ENCODE results near the gene PDE5A. TPM values are rescaled to one million over a fixed set of nuclear protein-coding genes. Genes with fewer than 3 reads are reported as not detected.

Gene PDE5A
- polyA plus RNA-seq, 3 donors, result 0.80 to 0.82 TPM; not detected in 1

DNA sequence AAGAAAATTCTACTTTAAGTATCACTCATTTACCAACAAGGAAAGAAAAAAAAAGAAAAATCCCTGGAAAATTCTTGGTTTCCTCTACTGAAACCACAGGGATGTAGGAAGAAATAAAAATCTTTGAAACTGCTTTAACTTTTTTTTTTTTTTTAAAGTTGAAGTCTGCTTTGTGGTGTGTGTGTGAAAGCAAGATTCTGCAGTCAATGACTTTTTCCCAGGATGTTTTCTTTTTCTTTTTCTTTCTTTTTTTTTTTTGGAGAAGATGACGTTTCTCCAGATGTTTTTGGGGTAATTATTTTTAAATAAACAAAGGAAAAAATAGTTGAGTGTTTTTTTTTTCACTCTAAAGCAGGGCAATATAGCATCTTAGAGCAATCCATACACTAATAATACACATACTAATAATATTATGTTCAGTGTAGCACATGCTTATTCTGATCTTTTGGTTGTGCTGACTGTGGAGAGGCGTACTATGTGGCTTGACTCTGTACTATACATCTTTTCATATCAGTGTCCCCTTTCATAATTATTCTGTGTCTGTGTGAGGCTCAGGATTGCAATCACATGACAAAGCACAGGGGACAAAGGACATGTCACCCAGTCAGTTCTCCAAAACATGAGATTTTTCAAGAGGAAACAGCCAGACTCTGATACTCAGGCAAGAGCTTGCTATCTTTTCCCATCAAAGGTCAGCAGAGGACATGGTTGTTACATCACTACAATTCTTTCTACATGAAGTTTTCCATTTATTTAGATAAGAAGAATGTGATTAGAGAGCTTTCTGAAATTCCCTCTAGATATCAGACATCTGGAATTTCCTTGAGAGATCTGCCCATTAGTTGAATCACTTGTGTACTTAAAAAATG, 111.0 kb downstream of the PDE5A start:
- TF ChIP-seq, protein P1, sequence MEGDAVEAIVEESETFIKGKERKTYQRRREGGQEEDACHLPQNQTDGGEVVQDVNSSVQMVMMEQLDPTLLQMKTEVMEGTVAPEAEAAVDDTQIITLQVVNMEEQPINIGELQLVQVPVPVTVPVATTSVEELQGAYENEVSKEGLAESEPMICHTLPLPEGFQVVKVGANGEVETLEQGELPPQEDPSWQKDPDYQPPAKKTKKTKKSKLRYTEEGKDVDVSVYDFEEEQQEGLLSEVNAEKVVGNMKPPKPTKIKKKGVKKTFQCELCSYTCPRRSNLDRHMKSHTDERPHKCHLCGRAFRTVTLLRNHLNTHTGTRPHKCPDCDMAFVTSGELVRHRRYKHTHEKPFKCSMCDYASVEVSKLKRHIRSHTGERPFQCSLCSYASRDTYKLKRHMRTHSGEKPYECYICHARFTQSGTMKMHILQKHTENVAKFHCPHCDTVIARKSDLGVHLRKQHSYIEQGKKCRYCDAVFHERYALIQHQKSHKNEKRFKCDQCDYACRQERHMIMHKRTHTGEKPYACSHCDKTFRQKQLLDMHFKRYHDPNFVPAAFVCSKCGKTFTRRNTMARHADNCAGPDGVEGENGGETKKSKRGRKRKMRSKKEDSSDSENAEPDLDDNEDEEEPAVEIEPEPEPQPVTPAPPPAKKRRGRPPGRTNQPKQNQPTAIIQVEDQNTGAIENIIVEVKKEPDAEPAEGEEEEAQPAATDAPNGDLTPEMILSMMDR (IDR thresholded peaks at IDR 0.05), result no peak
- Mint-ChIP-seq H3K27ac (peak overlapping the region in 2 of 7 donors; percentile 1 to 11), H3K36me3 (peaks cover 26 to 34% of the 10 kb centered on the region in 2 donors), H3K9me3 (no peaks in the 10 kb centered on the region), H3K27me3 (ENCODE audit: low read depth in 3 of 3) (no peaks in the 10 kb centered on the region), H3K4me1 (no peaks in the 10 kb centered on the region), H3K4me3 (no peak overlapping the region)
- Histone ChIP-seq H2AFZ (ENCODE audit: insufficient read depth, low read depth, low read length, poor library complexity, severe bottlenecking) (no peak overlapping the region), H3K9me3 (replicated peaks in 1 of 2; ENCODE audit: control insufficient read depth in 1 of 2, insufficient read depth in 1 of 2, low read length in 2 of 2) (no peaks in the 10 kb centered on the region), H3K4me1 (ENCODE audit: control insufficient read depth in 1 of 2, insufficient read depth in 2 of 2, low read length in 2 of 2) (no peaks in the 10 kb centered on the region), H3K36me3 (replicated peaks in 1 of 2; ENCODE audit: control insufficient read depth in 1 of 2, insufficient read depth in 2 of 2, low read length in 2 of 2) (peaks cover 45 to 94% of the 10 kb centered on the region in 2 donors), H3K9ac (ENCODE audit: insufficient read depth, low read length, poor library complexity, severe bottlenecking) (no peak overlapping the region), H3K4me3 (replicated peaks in 1 of 3; ENCODE audit: low read depth in 2 of 3, low read length in 3 of 3) (no peak overlapping the region), H3K79me2 (ENCODE audit: insufficient read depth, low read length) (no peaks in the 10 kb centered on the region), H4K20me1 (ENCODE audit: insufficient read depth, low read length) (no peaks in the 10 kb centered on the region), H3K27me3 (ENCODE audit: control insufficient read depth in 2 of 2, insufficient read depth in 2 of 2, low read length in 2 of 2) (no peaks in the 10 kb centered on the region), H3K4me2 (replicated peaks; ENCODE audit: extremely low read depth, low read length, poor library complexity, severe bottlenecking) (no peak overlapping the region), H3K27ac (ENCODE audit: low read depth in 1 of 2, low read length in 2 of 2) (no peak overlapping the region)
- DNase-seq, result no peak
- no CpG with 5 or more reads among the region's 2 CpGs for WGBS (ENCODE audit: insufficient coverage)
- intact Hi-C loops (cut with micrococcal nuclease), result no loop called here

DNA sequence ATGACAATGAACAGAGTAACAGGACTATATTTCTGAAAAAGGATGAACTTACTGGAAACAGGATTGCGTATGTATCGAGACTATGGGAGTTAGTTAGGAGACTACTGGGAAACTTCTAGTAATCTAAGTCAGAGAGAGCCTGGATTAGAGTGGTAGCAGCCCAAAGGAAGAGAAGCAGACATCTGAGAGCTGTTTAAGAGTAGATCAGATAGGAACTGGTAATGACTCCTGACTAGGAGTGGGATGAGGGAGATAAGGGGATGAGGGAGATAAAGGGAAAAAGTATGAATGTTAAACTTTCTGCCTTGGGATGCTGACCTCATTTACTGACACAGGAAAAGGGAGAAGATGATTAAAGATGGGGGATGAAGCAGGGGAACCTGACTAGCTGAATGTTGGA, 116.2 kb downstream of the PDE5A start:
- TF ChIP-seq, protein P1 (IDR thresholded peaks at IDR 0.05), result no peak
- H3K9ac ChIP-seq (ENCODE audit: insufficient read depth, low read length, poor library complexity, severe bottlenecking), result no peak overlapping the region
- no peaks in the 10 kb centered on the region for H3K9me3 Mint-ChIP-seq
- DNase-seq, result no peak
- H3K4me1 ChIP-seq (ENCODE audit: control insufficient read depth in 1 of 2, insufficient read depth in 2 of 2, low read length in 2 of 2), result no peaks in the 10 kb centered on the region
- no peaks in the 10 kb centered on the region for H3K27me3 Mint-ChIP-seq (ENCODE audit: low read depth in 3 of 3)
- H4K20me1 ChIP-seq (ENCODE audit: insufficient read depth, low read length), result no peaks in the 10 kb centered on the region
- H3K27ac ChIP-seq (ENCODE audit: low read depth in 1 of 2, low read length in 2 of 2), result no peak overlapping the region
- H3K36me3 Mint-ChIP-seq, result peaks cover 22 to 26% of the 10 kb centered on the region in 2 donors
- H3K4me3 Mint-ChIP-seq, result no peak overlapping the region
- no peak overlapping the region for H3K4me2 ChIP-seq (replicated peaks; ENCODE audit: extremely low read depth, low read length, poor library complexity, severe bottlenecking)
- 100% methylated on average over 2 of the region's 2 CpGs for whole genome bisulfite sequencing (ENCODE audit: insufficient coverage)
- no peak overlapping the region for H3K27ac Mint-ChIP-seq
- no peak overlapping the region for H2AFZ ChIP-seq (ENCODE audit: insufficient read depth, low read depth, low read length, poor library complexity, severe bottlenecking)
- no peaks in the 10 kb centered on the region for H3K79me2 ChIP-seq (ENCODE audit: insufficient read depth, low read length)
- H3K36me3 ChIP-seq (replicated peaks in 1 of 2; ENCODE audit: control insufficient read depth in 1 of 2, insufficient read depth in 2 of 2, low read length in 2 of 2), result peaks cover 39 to 52% of the 10 kb centered on the region in 2 donors
- H3K4me1 Mint-ChIP-seq, result no peaks in the 10 kb centered on the region
- intact Hi-C loops (cut with micrococcal nuclease), result no loop called here
- H3K4me3 ChIP-seq (replicated peaks in 1 of 3; ENCODE audit: low read depth in 2 of 3, low read length in 3 of 3), result no peak overlapping the region
- H3K9me3 ChIP-seq (replicated peaks in 1 of 2; ENCODE audit: control insufficient read depth in 1 of 2, insufficient read depth in 1 of 2, low read length in 2 of 2), result no peaks in the 10 kb centered on the region
- no peaks in the 10 kb centered on the region for H3K27me3 ChIP-seq (ENCODE audit: control insufficient read depth in 2 of 2, insufficient read depth in 2 of 2, low read length in 2 of 2)

All from CD14-positive monocyte (primary cell).